ENCODE data around the gene KIF5C. TPM values are rescaled to one million over a fixed set of nuclear protein-coding genes. Genes with fewer than 3 reads are reported as not detected.

KIF5C gene
- total RNA-seq, 1 donor from 2014 or later: 63.3 TPM

- H3K27me3 Mint-ChIP-seq (ENCODE audit: low read depth): no peaks in the 10 kb centered on the region
- no peak for TF ChIP-seq CTCF (conservative IDR thresholded peaks at IDR 0.05)
- H3K9me3 Mint-ChIP-seq: peaks cover 3% of the 10 kb centered on the region
- no peak for DNase-seq (ENCODE audit: low read depth, low spot score)
- no peaks in the 10 kb centered on the region for H3K4me1 Mint-ChIP-seq
- H3K27ac Mint-ChIP-seq (ENCODE audit: unreplicated experiment): no peak overlapping the region
- H3K36me3 Mint-ChIP-seq (ENCODE audit: low read depth): peaks cover 30% of the 10 kb centered on the region
- no peak overlapping the region for H3K4me3 Mint-ChIP-seq
Measured at GRCh38 chr2:148948868-148949267, 73.8 kb downstream of the KIF5C start.

- TF ChIP-seq CTCF (conservative IDR thresholded peaks at IDR 0.05): no peak
- Mint-ChIP-seq H3K27me3 (ENCODE audit: low read depth) (no peaks in the 10 kb centered on the region), H3K27ac (ENCODE audit: unreplicated experiment) (no peak overlapping the region), H3K4me1 (no peaks in the 10 kb centered on the region), H3K4me3 (no peak overlapping the region), H3K9me3 (peaks cover 3% of the 10 kb centered on the region), H3K36me3 (ENCODE audit: low read depth) (peaks cover 27% of the 10 kb centered on the region)
- no peak for DNase-seq (ENCODE audit: low read depth, low spot score)
Measured at GRCh38 chr2:148949348-148949747, 74.3 kb downstream of the KIF5C start.

- Mint-ChIP-seq H3K27ac (ENCODE audit: unreplicated experiment) (no peak overlapping the region), H3K4me1 (no peaks in the 10 kb centered on the region), H3K4me3 (no peak overlapping the region), H3K36me3 (ENCODE audit: low read depth) (peaks cover 18% of the 10 kb centered on the region), H3K9me3 (no peaks in the 10 kb centered on the region), H3K27me3 (ENCODE audit: low read depth) (no peaks in the 10 kb centered on the region)
- DNase-seq (ENCODE audit: low read depth, low spot score): no peak
- no peak for TF ChIP-seq CTCF (conservative IDR thresholded peaks at IDR 0.05)
Measured at GRCh38 chr2:148952621-148953020, 77.6 kb downstream of the KIF5C start.

- peaks cover 19% of the 10 kb centered on the region for H3K36me3 Mint-ChIP-seq (ENCODE audit: low read depth)
- H3K27ac Mint-ChIP-seq (ENCODE audit: unreplicated experiment): no peak overlapping the region
- H3K9me3 Mint-ChIP-seq: no peaks in the 10 kb centered on the region
- H3K27me3 Mint-ChIP-seq (ENCODE audit: low read depth): no peaks in the 10 kb centered on the region
- no peak overlapping the region for H3K4me3 Mint-ChIP-seq
- H3K4me1 Mint-ChIP-seq: no peaks in the 10 kb centered on the region
- DNase-seq (ENCODE audit: low read depth, low spot score): no peak
- TF ChIP-seq CTCF (conservative IDR thresholded peaks at IDR 0.05): no peak
Measured at GRCh38 chr2:148953426-148953825, 78.4 kb downstream of the KIF5C start.

GRCh38 chr2:148954536-148954935, 79.5 kb downstream of the KIF5C start:
- DNase-seq (ENCODE audit: low read depth, low spot score): no peak
- Mint-ChIP-seq H3K36me3 (ENCODE audit: low read depth) (peaks cover 20% of the 10 kb centered on the region), H3K27ac (ENCODE audit: unreplicated experiment) (no peak overlapping the region), H3K4me1 (no peaks in the 10 kb centered on the region), H3K4me3 (no peak overlapping the region), H3K9me3 (no peaks in the 10 kb centered on the region), H3K27me3 (ENCODE audit: low read depth) (no peaks in the 10 kb centered on the region)
- no peak for TF ChIP-seq CTCF (conservative IDR thresholded peaks at IDR 0.05)

GRCh38 chr2:148955798-148956197, 80.8 kb downstream of the KIF5C start:
- Mint-ChIP-seq H3K9me3 (no peaks in the 10 kb centered on the region), H3K27ac (ENCODE audit: unreplicated experiment) (no peak overlapping the region)
- TF ChIP-seq CTCF (conservative IDR thresholded peaks at IDR 0.05): no peak

More at GRCh38 chr2:148955798-148956197, 80.8 kb downstream of the KIF5C start:
- DNase-seq (ENCODE audit: low read depth, low spot score): no peak
- Mint-ChIP-seq H3K27me3 (ENCODE audit: low read depth) (no peaks in the 10 kb centered on the region), H3K4me3 (no peak overlapping the region), H3K36me3 (ENCODE audit: low read depth) (peaks cover 17% of the 10 kb centered on the region), H3K4me1 (no peaks in the 10 kb centered on the region)

Measured in neural crest cell (in vitro differentiated cells).